Activated CD4-positive, alpha-beta T cell treated with anti-CD3 and anti-CD28 coated beads for 48 hours (primary cell): ENCODE results near the gene SMARCD1.
"Not testable (repeated sequence)": the region's sequence is repeated elsewhere in the genome, so short reads cannot be mapped to it uniquely, and the experiment has no call there.

ENCODE experiments used
- DNase-seq: peaks from one replicate; pipeline ENCODE4 v3.0.0-alpha.2; 2020

Gene SMARCD1

DNA sequence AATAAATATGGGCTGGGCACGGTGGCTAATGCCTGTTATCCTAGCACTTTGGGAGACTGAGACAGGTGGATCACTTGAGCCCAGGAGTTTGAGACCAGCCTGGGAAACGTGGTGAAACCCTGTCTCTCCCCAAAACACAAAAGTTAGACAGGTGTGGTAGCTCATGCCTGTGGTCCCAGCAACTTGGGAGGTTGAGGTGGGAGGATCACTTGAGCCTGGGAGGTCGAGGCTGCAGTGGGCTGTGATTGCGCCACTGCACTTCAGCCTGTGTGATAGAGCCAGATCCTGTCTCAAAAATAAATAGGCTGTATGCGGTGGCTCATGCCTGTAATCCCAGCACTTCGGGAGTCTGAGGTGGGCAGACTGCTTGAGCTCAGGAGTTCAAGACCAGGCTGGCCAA is 62.9 kb downstream of the SMARCD1 start:
- DNase-seq = not testable (repeated sequence)

DNA sequence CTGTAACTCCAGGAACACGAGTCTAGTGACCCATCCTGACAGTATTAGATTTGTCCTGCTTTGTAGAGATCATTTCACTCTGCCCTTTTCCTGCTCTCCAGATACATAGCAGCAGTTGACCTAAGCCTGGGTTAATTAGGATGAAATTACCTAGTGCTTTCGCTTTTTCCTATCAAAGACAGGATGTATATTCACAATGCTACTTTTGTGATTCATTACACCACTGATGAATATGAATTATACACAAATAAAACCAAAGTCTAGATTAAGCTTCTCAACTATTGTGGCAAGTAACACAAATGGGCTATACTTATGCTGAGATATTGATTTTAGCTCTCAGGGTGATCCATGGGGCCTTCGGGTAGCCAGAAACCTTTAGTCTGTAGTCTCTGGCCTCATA is 64.2 kb downstream of the SMARCD1 start:
- DNase-seq = no peak
